K562 (cell line): Measurements from ENCODE around the gene C7orf57. TPM values are rescaled to one million over a fixed set of nuclear protein-coding genes. Genes with fewer than 3 reads are reported as not detected.
A peak's percentile ranks its signal among the peaks of the same experiment; 100 is the strongest.

Experiments
- CBFA2T3 ChIP-seq: fragments of 450-650 bp; IDR thresholded peaks from 2 replicates; pipeline ENCODE4 v1.6.1; 2017
- CHD2 ChIP-seq: IDR thresholded peaks from 2 replicates; pipeline ENCODE4 v1.6.1; 2011; ENCODE audit warnings: low read depth, low read length
- KLF13 ChIP-seq: fragments of 450-650 bp; IDR thresholded peaks from 2 replicates; pipeline ENCODE4 v1.6.1; 2016; ENCODE audit warnings: missing genetic modification characterization, low read depth, mild to moderate bottlenecking, missing compliant biosample characterization, moderate library complexity, borderline replicate concordance
- MAZ ChIP-seq, 2 experiments: fragments of 450-650 bp in 1 of 2; sonication (generic) in 1 of 2; formaldehyde crosslinking; IDR thresholded peaks in 1 of 2; conservative IDR thresholded peaks in 1 of 2; 2 replicates each; pipeline versions ENCODE4 v1.4.0 to v1.5.0; 2020; ENCODE audit warnings: mild to moderate bottlenecking in 1 of 2, missing genetic modification reagents in 1 of 2
- NKRF ChIP-seq: fragments of 450-650 bp; IDR thresholded peaks from 2 replicates; pipeline ENCODE4 v1.6.1; 2016; ENCODE audit warnings: borderline replicate concordance
- NR2C2 ChIP-seq, 2 experiments: fragments of 200-800 bp in 1 of 2; sonication (Bioruptor generic) in 1 of 2; sonication (generic) in 1 of 2; formaldehyde crosslinking in 1 of 2; IDR thresholded peaks; 2 replicates each; pipeline versions ENCODE4 v1.6.1 to v1.8.0; 2016 to 2022; ENCODE audit warnings: mild to moderate bottlenecking in 1 of 2, missing compliant biosample characterization in 1 of 2, missing genetic modification characterization in 1 of 2, missing genetic modification reagents in 1 of 2
- PHF8 ChIP-seq: fragments of 200-600 bp; sonication (generic); IDR thresholded peaks from 2 replicates; pipeline ENCODE4 v1.6.1; 2012; ENCODE audit warnings: mixed run types, mild to moderate bottlenecking, inconsistent platforms, low read length, moderate library complexity, borderline replicate concordance
- POLR2A ChIP-seq: fragments of 450-650 bp; conservative IDR thresholded peaks from 2 replicates; pipeline ENCODE4 v1.6.1; 2016
- RBFOX2 ChIP-seq: fragments of 200-400 bp; formaldehyde crosslinking; IDR thresholded peaks from 2 replicates; pipeline ENCODE4 v1.6.1; 2017; ENCODE audit warnings: low read depth, mild to moderate bottlenecking, low read length, moderate library complexity
- RBM39 ChIP-seq: fragments of 200-400 bp; formaldehyde crosslinking; optimal IDR thresholded peaks from 2 replicates; pipeline ENCODE3; 2018; ENCODE audit warnings: low read depth, low read length
- RUNX1 ChIP-seq: sonication (generic); IDR thresholded peaks from 2 replicates; pipeline ENCODE4 v1.6.1; 2016; ENCODE audit warnings: antibody characterized with exemption, low read depth
- SMC3 ChIP-seq: conservative IDR thresholded peaks from 2 replicates; pipeline ENCODE4 v1.6.1; 2011; ENCODE audit warnings: low read depth, low read length, improper control_type of control experiment; ENCODE audit not compliant: insufficient read depth
- TRIM24 ChIP-seq, 2 experiments: fragments of 450-650 bp; IDR thresholded peaks; 2 replicates each; pipeline ENCODE4 v1.6.1; 2016
- USF2 ChIP-seq: sonication (generic); formaldehyde crosslinking; IDR thresholded peaks from 2 replicates; pipeline ENCODE4 v1.5.0; 2020; ENCODE audit warnings: missing genetic modification reagents
- ZNF23 ChIP-seq: fragments of 250-450 bp; sonication (Bioruptor Pico); IDR thresholded peaks from 2 replicates; pipeline ENCODE4 v1.4.0; 2020; ENCODE audit warnings: mild to moderate bottlenecking
- ZNF589 ChIP-seq: fragments of 200-800 bp; sonication (Bioruptor generic); IDR thresholded peaks from 2 replicates; pipeline ENCODE4 v1.6.1; 2016; ENCODE audit warnings: low read depth, missing genetic modification characterization, missing compliant biosample characterization
- polyA plus RNA-seq, 8 experiments: library from polyadenylated mRNA; depleted of rRNA in 4 of 8; stranded (reverse) in 5 of 8; unstranded in 3 of 8; fragments of >200 nt; fragmentation: Nextera tagmentation in 2 of 8; fragmentation: Illumina TruSeq in 1 of 8; extraction: Ambion mirVana in 2 of 8; extraction: Trizol in 1 of 8; gene quantifications; 2 replicates each; pipeline versions ENCODE4 v1.2.1 to v1.2.3, GENCODE V29; 2011 to 2014; ENCODE audit warnings: inconsistent platforms in 1 of 8, missing spikeins in 1 of 8
- total RNA-seq, 7 experiments: library from RNA; depleted of rRNA in 6 of 7; stranded (reverse); fragments of >200 nt in 6 of 7; fragmentation: Illumina TruSeq in 2 of 7; extraction: Trizol in 2 of 7; gene quantifications; 2 replicates each; pipeline versions ENCODE4 v1.2.1 to v1.2.3, GENCODE V29; 2011 to 2021; ENCODE audit warnings: low replicate concordance in 1 of 7
- TF ChIP-seq, protein P1 (sequence below): fragments of 200-800 bp; sonication (Bioruptor generic); IDR thresholded peaks from 2 replicates; pipeline ENCODE4 v1.6.1; 2017; ENCODE audit warnings: missing genetic modification characterization, missing compliant biosample characterization
- TF ChIP-seq, protein P2 (sequence below): fragments of 450-650 bp; IDR thresholded peaks from 2 replicates; pipeline ENCODE4 v1.6.1; 2014; ENCODE audit warnings: low read depth, mild to moderate bottlenecking, moderate library complexity, borderline replicate concordance
- TF ChIP-seq, protein P3 (sequence below): fragments of 450-650 bp; conservative IDR thresholded peaks from 2 replicates; pipeline ENCODE4 v1.6.1; 2016; ENCODE audit warnings: missing genetic modification characterization, low read depth, mild to moderate bottlenecking, control low read depth, missing compliant biosample characterization

C7orf57 gene
- total and polyA plus RNA-seq, 9 of the 15 experiments (the other 6 are each of a cell fraction or from before 2014, with no cell fraction given) = not detected

DNA sequence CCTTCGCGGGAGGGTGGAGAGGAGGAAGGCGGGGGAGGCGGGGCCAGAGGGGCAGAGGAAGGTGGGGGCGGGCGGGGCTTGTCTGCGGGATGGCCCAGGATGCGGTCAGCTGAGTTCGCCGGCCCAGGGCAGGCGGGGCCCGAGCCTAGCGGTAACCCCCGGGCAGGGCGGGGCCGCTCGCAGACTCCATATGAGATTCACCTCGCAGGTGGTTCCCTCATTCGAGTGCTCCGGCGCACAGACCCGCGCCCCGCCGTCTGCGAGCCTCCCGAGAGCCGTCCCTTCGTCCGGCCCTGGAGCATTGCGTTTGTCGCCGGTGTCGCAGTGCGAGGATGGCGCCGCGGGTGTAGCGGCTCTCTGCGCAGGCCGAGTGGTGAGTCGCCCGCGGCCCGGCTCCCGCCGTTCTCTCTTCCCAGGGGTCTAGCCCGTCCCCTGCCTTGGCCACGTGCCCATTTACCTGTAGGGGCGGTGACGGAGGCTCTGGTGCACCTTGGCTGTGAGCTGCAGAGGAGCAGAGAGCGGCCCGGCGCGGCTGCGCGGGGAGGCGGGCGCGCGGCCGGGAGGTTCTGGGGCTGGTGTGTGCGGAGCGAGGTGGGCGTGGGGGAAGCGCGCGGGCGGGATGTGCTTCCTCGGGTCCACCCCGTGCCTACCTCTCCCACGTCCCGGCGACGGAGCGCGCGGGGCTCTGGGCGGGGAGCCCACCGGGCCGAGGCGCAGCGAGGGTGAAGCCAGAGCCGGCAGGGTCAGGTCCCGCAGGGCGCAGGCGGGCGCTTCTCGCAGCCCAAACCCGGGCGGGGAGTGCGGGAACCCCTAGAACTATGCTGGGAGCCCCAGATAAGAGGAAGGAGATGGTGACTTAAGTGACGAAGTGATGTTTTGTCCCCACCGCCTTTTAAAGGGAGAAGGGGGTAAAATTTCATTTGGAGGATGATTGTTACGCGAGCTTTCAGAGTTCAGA, 54.0 kb downstream of the C7orf57 start, which contains the start of gene UPP1 (continued):
- TF ChIP-seq MAZ (CRISPR knock-in tag; conservative IDR thresholded peaks at IDR 0.05 in 1 of 2, IDR thresholded peaks at IDR 0.05 in 1 of 2) (0 out of 4 replicates have a peak, but pooled peaks of 1 of the 2 experiments have one; percentile 43), RBM39 (no peak), RUNX1 (no peak), RBFOX2 (peak; percentile 42), PHF8 (peak; percentile 31; the same call in 1 of the 2 replicates), ZNF589 (CRISPR knock-in tag) (0 out of 2 replicates have a peak, but pooled peaks have one; percentile 17), CHD2 (no peak), TRIM24 (IDR thresholded peaks at IDR 0.05) (no peak), CBFA2T3 (no peak), NKRF (no peak), KLF13 (tag) (no peak), USF2 (no peak), NR2C2 (CRISPR knock-in tag; IDR thresholded peaks at IDR 0.05) (no peak), NR2C2 (tag; IDR thresholded peaks at IDR 0.05) (no peak), SMC3 (no peak), POLR2A (no peak), ZNF23 (0 out of 2 replicates have a peak, but pooled peaks have one; percentile 22)
- TF ChIP-seq, protein P1, sequence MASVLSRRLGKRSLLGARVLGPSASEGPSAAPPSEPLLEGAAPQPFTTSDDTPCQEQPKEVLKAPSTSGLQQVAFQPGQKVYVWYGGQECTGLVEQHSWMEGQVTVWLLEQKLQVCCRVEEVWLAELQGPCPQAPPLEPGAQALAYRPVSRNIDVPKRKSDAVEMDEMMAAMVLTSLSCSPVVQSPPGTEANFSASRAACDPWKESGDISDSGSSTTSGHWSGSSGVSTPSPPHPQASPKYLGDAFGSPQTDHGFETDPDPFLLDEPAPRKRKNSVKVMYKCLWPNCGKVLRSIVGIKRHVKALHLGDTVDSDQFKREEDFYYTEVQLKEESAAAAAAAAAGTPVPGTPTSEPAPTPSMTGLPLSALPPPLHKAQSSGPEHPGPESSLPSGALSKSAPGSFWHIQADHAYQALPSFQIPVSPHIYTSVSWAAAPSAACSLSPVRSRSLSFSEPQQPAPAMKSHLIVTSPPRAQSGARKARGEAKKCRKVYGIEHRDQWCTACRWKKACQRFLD (CRISPR knock-in tag) = 0 out of 2 replicates have a peak, but pooled peaks have one; percentile 37
- TF ChIP-seq, protein P2, sequence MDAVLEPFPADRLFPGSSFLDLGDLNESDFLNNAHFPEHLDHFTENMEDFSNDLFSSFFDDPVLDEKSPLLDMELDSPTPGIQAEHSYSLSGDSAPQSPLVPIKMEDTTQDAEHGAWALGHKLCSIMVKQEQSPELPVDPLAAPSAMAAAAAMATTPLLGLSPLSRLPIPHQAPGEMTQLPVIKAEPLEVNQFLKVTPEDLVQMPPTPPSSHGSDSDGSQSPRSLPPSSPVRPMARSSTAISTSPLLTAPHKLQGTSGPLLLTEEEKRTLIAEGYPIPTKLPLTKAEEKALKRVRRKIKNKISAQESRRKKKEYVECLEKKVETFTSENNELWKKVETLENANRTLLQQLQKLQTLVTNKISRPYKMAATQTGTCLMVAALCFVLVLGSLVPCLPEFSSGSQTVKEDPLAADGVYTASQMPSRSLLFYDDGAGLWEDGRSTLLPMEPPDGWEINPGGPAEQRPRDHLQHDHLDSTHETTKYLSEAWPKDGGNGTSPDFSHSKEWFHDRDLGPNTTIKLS = no peak
- TF ChIP-seq, protein P3, sequence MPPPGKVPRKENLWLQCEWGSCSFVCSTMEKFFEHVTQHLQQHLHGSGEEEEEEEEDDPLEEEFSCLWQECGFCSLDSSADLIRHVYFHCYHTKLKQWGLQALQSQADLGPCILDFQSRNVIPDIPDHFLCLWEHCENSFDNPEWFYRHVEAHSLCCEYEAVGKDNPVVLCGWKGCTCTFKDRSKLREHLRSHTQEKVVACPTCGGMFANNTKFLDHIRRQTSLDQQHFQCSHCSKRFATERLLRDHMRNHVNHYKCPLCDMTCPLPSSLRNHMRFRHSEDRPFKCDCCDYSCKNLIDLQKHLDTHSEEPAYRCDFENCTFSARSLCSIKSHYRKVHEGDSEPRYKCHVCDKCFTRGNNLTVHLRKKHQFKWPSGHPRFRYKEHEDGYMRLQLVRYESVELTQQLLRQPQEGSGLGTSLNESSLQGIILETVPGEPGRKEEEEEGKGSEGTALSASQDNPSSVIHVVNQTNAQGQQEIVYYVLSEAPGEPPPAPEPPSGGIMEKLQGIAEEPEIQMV (tag) = no peak
